Breast epithelium (tissue), 4 donors: ENCODE data around the gene CD8B2. TPM values are rescaled to one million over a fixed set of nuclear protein-coding genes. Genes with fewer than 3 reads are reported as not detected.

ENCODE experiments used
- DNase-seq, 2 donors: peaks; one replicate each; pipeline ENCODE4 v3.0.0-alpha.2; 2019; ENCODE audit warnings: low spot score in 2 of 2
- H3K27ac ChIP-seq, 2 donors: fragments of 200-600 bp; sonication (generic) in 1 of 2; one replicate each; pipeline ENCODE4 v1.5.1; 2016 to 2019; ENCODE audit warnings: mild to moderate bottlenecking in 1 of 2
- H3K27me3 ChIP-seq, 2 donors: fragments of 200-600 bp; sonication (generic) in 1 of 2; one replicate each; pipeline versions ENCODE4 v1.5.1 to v1.6.0; 2017 to 2019; ENCODE audit warnings: control low read depth in 1 of 2, mild to moderate bottlenecking in 1 of 2
- H3K36me3 ChIP-seq: fragments of 200-600 bp; one replicate; pipeline ENCODE4 v1.5.1; 2019
- H3K4me1 ChIP-seq, 2 donors: fragments of 200-600 bp; sonication (generic); one replicate each; pipeline ENCODE4 v1.5.1; 2016 to 2019; ENCODE audit warnings: control low read depth in 1 of 2
- H3K4me3 ChIP-seq, 3 donors: fragments of 200-600 bp; sonication (generic); 1 replicate in 2 of 3; 2 replicates in 1 of 3; pipeline ENCODE4 v1.5.1; 2016 to 2019; ENCODE audit warnings: mild to moderate bottlenecking in 3 of 3, moderate library complexity in 2 of 3
- H3K9me3 ChIP-seq, 2 donors: fragments of 200-600 bp; sonication (generic) in 1 of 2; one replicate each; pipeline ENCODE4 v1.5.1; 2016 to 2019; ENCODE audit warnings: control low read depth in 1 of 2
- CTCF ChIP-seq, 3 donors: fragments of 450-650 bp; IDR thresholded peaks; one replicate each; pipeline ENCODE4 v1.5.1; 2016 to 2017; ENCODE audit warnings: antibody characterized with exemption in 3 of 3, mild to moderate bottlenecking in 3 of 3, moderate library complexity in 3 of 3
- POLR2A ChIP-seq: fragments of 450-650 bp; IDR thresholded peaks from one replicate; pipeline ENCODE4 v1.6.1; 2016; ENCODE audit warnings: antibody characterized with exemption, mild to moderate bottlenecking, moderate library complexity
- POLR2AphosphoS5 ChIP-seq, 3 donors: sonication (generic); formaldehyde crosslinking; IDR thresholded peaks; one replicate each; pipeline ENCODE4 v1.6.1; 2017; ENCODE audit warnings: antibody characterized with exemption in 3 of 3
- intact Hi-C: fragments of 100-400 bp; cut with DNase I; formaldehyde crosslinking; loops from one replicate; pipeline ENCODE4 v1.15.1; 2023; ENCODE audit warnings: low total_unique reads
- total RNA-seq, 3 donors: library from RNA; depleted of rRNA; stranded (reverse); fragments of >200 nt; gene quantifications; one replicate each; pipeline ENCODE4 v1.1.0, GENCODE V29; 2016

CD8B2 gene
- total RNA-seq, 3 donors from 2014 or later: under 0.01 to 0.29 TPM; not detected in 1

- intact Hi-C loops: no loop called here
Observed at GRCh38 chr2:106536490-106536889, 49.3 kb downstream of the CD8B2 start.

GRCh38 chr2:106537047-106537446 is 49.9 kb downstream of the CD8B2 start:
- no peaks in the 10 kb centered on the region for H3K9me3 ChIP-seq
- TF ChIP-seq POLR2A: no peak
- no peak for TF ChIP-seq POLR2AphosphoS5 (IDR thresholded peaks at IDR 0.05)
- no peak for TF ChIP-seq CTCF (IDR thresholded peaks at IDR 0.05)
- H3K27ac ChIP-seq: no peak overlapping the region
- H3K4me3 ChIP-seq: no peak overlapping the region
- intact Hi-C loops: no loop called here
- no peaks in the 10 kb centered on the region for H3K4me1 ChIP-seq
- no peak for DNase-seq
- no peaks in the 10 kb centered on the region for H3K27me3 ChIP-seq
- H3K36me3 ChIP-seq: no peaks in the 10 kb centered on the region

More at GRCh38 chr2:106536490-106536889, 49.3 kb downstream of the CD8B2 start:
- H3K27me3 ChIP-seq: no peaks in the 10 kb centered on the region
- no peaks in the 10 kb centered on the region for H3K9me3 ChIP-seq
- no peak overlapping the region for H3K27ac ChIP-seq
- DNase-seq: no peak
- H3K36me3 ChIP-seq: no peaks in the 10 kb centered on the region
- no peak overlapping the region for H3K4me3 ChIP-seq
- TF ChIP-seq POLR2AphosphoS5 (IDR thresholded peaks at IDR 0.05): no peak
- TF ChIP-seq CTCF (IDR thresholded peaks at IDR 0.05): no peak
- no peak for TF ChIP-seq POLR2A
- no peaks in the 10 kb centered on the region for H3K4me1 ChIP-seq

- DNase-seq: no peak
- Histone ChIP-seq H3K36me3 (no peaks in the 10 kb centered on the region), H3K27me3 (no peaks in the 10 kb centered on the region), H3K4me3 (no peak overlapping the region), H3K4me1 (no peaks in the 10 kb centered on the region), H3K9me3 (no peaks in the 10 kb centered on the region), H3K27ac (no peak overlapping the region)
- intact Hi-C loops: no loop called here
- TF ChIP-seq CTCF (IDR thresholded peaks at IDR 0.05) (no peak), POLR2AphosphoS5 (IDR thresholded peaks at IDR 0.05) (no peak), POLR2A (no peak)
Observed at GRCh38 chr2:106537791-106538191, 50.6 kb downstream of the CD8B2 start.

GRCh38 chr2:106540886-106541285 is 53.7 kb downstream of the CD8B2 start:
- Histone ChIP-seq H3K27me3 (peaks cover 0 to 13% of the 10 kb centered on the region in 2 donors), H3K4me3 (no peak overlapping the region), H3K4me1 (no peaks in the 10 kb centered on the region), H3K36me3 (no peaks in the 10 kb centered on the region), H3K9me3 (no peaks in the 10 kb centered on the region), H3K27ac (no peak overlapping the region)
- intact Hi-C loops: no loop called here
- DNase-seq: no peak
- TF ChIP-seq POLR2AphosphoS5 (IDR thresholded peaks at IDR 0.05) (no peak), POLR2A (no peak), CTCF (IDR thresholded peaks at IDR 0.05) (no peak)

GRCh38 chr2:106541333-106541732 is 54.2 kb downstream of the CD8B2 start:
- Histone ChIP-seq H3K4me3 (no peak overlapping the region), H3K36me3 (no peaks in the 10 kb centered on the region), H3K4me1 (no peaks in the 10 kb centered on the region), H3K9me3 (no peaks in the 10 kb centered on the region), H3K27ac (no peak overlapping the region), H3K27me3 (peaks cover 0 to 13% of the 10 kb centered on the region in 2 donors)
- no peak for TF ChIP-seq POLR2AphosphoS5 (IDR thresholded peaks at IDR 0.05)
- no peak for DNase-seq
- intact Hi-C loops: no loop called here
